ENCODE data around the gene CCBE1.

CCBE1 gene

DNA sequence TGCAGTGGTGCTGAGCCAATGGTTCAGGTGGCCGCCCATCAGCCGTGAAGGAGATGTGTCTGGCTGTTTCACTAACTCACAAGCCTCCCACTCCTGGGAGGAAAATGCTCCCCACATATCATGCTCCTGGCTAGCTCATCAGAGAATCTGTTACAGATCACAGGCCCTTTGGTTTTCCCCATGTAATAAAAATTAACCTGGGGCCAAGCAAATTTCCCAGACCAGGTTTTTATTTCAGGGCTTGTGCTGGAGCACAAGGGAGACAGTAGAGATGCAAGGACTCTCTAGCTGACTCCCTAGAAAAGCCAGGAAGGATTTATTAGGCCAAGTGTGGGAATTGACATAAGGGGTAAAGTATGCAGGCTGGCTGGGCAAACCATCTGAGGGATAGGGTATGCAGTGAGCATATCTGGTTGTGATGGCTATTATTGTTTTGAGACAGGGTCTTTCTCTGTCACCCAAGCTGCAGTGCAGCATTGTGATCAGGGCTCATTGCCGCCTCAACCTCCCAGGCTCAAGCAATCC lies 40.6 kb upstream of the CCBE1 start:
- TF ChIP-seq EP300 (IDR thresholded peaks at IDR 0.05; ENCODE audit: borderline replicate concordance) (no peak), ZBTB7A (IDR thresholded peaks at IDR 0.05; ENCODE audit: low read depth) (no peak), EGR1 (IDR thresholded peaks at IDR 0.05) (no peak), NFIC (IDR thresholded peaks at IDR 0.05) (no peak), TEAD4 (IDR thresholded peaks at IDR 0.05) (no peak), MAX (IDR thresholded peaks at IDR 0.05) (no peak), CEBPB (IDR thresholded peaks at IDR 0.05) (no peak), RAD21 (IDR thresholded peaks at IDR 0.05; ENCODE audit: low read depth) (no peak)
- TF ChIP-seq, protein P1, sequence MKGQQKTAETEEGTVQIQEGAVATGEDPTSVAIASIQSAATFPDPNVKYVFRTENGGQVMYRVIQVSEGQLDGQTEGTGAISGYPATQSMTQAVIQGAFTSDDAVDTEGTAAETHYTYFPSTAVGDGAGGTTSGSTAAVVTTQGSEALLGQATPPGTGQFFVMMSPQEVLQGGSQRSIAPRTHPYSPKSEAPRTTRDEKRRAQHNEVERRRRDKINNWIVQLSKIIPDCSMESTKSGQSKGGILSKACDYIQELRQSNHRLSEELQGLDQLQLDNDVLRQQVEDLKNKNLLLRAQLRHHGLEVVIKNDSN (IDR thresholded peaks at IDR 0.05) = no peak

- TF ChIP-seq RAD21 (IDR thresholded peaks at IDR 0.05; ENCODE audit: low read depth) = no peak
- no peak for TF ChIP-seq CEBPB (IDR thresholded peaks at IDR 0.05)
- no peak for TF ChIP-seq TEAD4 (IDR thresholded peaks at IDR 0.05)
- TF ChIP-seq YY1 (IDR thresholded peaks at IDR 0.05; ENCODE audit: low read depth) = no peak
- no peak for TF ChIP-seq TCF12 (IDR thresholded peaks at IDR 0.05; ENCODE audit: low read depth)
- no peak for TF ChIP-seq EP300 (IDR thresholded peaks at IDR 0.05; ENCODE audit: borderline replicate concordance)
- TF ChIP-seq NFIC (IDR thresholded peaks at IDR 0.05) = no peak
- TF ChIP-seq TAF1 (IDR thresholded peaks at IDR 0.05; ENCODE audit: low read depth) = no peak
- TF ChIP-seq ZBTB7A (IDR thresholded peaks at IDR 0.05; ENCODE audit: low read depth) = no peak
- TF ChIP-seq, protein P2, sequence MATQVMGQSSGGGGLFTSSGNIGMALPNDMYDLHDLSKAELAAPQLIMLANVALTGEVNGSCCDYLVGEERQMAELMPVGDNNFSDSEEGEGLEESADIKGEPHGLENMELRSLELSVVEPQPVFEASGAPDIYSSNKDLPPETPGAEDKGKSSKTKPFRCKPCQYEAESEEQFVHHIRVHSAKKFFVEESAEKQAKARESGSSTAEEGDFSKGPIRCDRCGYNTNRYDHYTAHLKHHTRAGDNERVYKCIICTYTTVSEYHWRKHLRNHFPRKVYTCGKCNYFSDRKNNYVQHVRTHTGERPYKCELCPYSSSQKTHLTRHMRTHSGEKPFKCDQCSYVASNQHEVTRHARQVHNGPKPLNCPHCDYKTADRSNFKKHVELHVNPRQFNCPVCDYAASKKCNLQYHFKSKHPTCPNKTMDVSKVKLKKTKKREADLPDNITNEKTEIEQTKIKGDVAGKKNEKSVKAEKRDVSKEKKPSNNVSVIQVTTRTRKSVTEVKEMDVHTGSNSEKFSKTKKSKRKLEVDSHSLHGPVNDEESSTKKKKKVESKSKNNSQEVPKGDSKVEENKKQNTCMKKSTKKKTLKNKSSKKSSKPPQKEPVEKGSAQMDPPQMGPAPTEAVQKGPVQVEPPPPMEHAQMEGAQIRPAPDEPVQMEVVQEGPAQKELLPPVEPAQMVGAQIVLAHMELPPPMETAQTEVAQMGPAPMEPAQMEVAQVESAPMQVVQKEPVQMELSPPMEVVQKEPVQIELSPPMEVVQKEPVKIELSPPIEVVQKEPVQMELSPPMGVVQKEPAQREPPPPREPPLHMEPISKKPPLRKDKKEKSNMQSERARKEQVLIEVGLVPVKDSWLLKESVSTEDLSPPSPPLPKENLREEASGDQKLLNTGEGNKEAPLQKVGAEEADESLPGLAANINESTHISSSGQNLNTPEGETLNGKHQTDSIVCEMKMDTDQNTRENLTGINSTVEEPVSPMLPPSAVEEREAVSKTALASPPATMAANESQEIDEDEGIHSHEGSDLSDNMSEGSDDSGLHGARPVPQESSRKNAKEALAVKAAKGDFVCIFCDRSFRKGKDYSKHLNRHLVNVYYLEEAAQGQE (IDR thresholded peaks at IDR 0.05; ENCODE audit: low read depth) = no peak
- no peak for TF ChIP-seq MAX (IDR thresholded peaks at IDR 0.05)
- TF ChIP-seq FOXM1 (IDR thresholded peaks at IDR 0.05; ENCODE audit: borderline replicate concordance, low read depth) = no peak
- no peak for TF ChIP-seq EGR1 (IDR thresholded peaks at IDR 0.05)
- TF ChIP-seq, protein P1 (IDR thresholded peaks at IDR 0.05) = no peak
- no peak for TF ChIP-seq CREB1 (IDR thresholded peaks at IDR 0.05; ENCODE audit: low read depth)
These were observed 38.8 kb upstream of the CCBE1 start for GRCh38 chr18:59736061-59736460.

DNA sequence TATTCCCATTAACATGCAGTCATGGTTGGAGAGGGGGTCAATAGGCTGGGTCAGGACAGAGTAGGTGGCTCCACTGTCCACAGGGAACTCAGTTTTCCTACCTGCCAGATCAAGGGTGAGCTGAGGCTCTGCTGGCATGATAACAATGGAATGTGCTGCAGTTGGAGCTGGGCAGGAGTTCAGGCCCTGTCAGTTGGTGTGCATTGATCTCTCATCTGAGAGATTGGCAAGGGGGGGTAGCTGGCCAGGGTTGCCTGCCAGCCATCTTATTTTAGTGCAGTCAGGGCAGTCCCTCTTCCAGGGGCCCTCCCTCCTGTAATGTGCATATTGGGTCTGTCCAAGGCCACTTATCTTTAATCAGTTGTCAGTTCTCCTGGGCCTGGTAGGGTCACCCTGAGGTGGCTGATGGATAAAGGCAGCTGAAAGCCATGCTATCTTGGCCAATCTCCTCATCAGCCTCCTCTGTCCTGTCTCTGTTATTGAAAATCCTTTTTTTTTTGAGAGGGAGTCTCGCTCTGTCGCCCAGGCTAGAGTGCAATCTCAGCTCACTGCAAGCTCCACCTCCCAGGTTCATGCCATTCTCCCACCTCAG lies 38.1 kb upstream of the CCBE1 start:
- TF ChIP-seq FOXM1 (IDR thresholded peaks at IDR 0.05; ENCODE audit: borderline replicate concordance, low read depth) (no peak), TEAD4 (IDR thresholded peaks at IDR 0.05) (no peak), NFIC (IDR thresholded peaks at IDR 0.05) (no peak), EGR1 (IDR thresholded peaks at IDR 0.05) (no peak), RAD21 (IDR thresholded peaks at IDR 0.05; ENCODE audit: low read depth) (no peak), YY1 (IDR thresholded peaks at IDR 0.05; ENCODE audit: low read depth) (no peak), TAF1 (IDR thresholded peaks at IDR 0.05; ENCODE audit: low read depth) (no peak), EP300 (IDR thresholded peaks at IDR 0.05; ENCODE audit: borderline replicate concordance) (no peak), ZBTB7A (IDR thresholded peaks at IDR 0.05; ENCODE audit: low read depth) (no peak), MAX (IDR thresholded peaks at IDR 0.05) (no peak), CEBPB (IDR thresholded peaks at IDR 0.05) (no peak), TCF12 (IDR thresholded peaks at IDR 0.05; ENCODE audit: low read depth) (no peak), CREB1 (IDR thresholded peaks at IDR 0.05; ENCODE audit: low read depth) (no peak)
- TF ChIP-seq, protein P2 (IDR thresholded peaks at IDR 0.05; ENCODE audit: low read depth) = no peak
- TF ChIP-seq, protein P1 (IDR thresholded peaks at IDR 0.05) = no peak

DNA sequence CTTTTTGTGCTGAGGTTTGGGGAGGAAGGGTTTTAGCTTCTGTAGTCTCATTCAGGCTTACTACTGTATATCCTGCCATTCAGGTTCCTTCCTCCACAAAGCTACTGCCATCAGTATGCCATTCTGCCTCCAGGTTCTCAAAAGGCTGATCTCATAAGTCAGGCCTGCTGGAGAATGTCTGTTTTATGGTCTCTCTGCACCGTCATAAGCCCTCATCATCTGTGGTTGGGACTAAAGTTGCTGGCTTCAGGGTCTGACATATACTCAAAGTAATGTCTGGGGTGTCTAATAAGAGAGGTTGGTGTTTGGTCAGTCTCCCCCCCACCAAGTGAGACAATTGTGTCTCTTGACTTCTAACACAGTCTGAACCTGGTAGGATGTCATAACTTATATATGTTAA lies 36.2 kb upstream of the CCBE1 start:
- TF ChIP-seq EGR1 (IDR thresholded peaks at IDR 0.05) (no peak), FOXM1 (IDR thresholded peaks at IDR 0.05; ENCODE audit: borderline replicate concordance, low read depth) (no peak), CEBPB (IDR thresholded peaks at IDR 0.05) (no peak), ZBTB7A (IDR thresholded peaks at IDR 0.05; ENCODE audit: low read depth) (no peak), NFIC (IDR thresholded peaks at IDR 0.05) (no peak), RAD21 (IDR thresholded peaks at IDR 0.05; ENCODE audit: low read depth) (no peak), TEAD4 (IDR thresholded peaks at IDR 0.05) (no peak), TCF12 (IDR thresholded peaks at IDR 0.05; ENCODE audit: low read depth) (no peak)
- TF ChIP-seq, protein P2 (IDR thresholded peaks at IDR 0.05; ENCODE audit: low read depth) = no peak

Data from Ishikawa (cell line).